HG03457 (cell line): ENCODE measurements around the gene FOXP1.

ENCODE experiments used
- ATAC-seq: cut with Tn5 transposase; IDR thresholded peaks from one replicate; pipeline ENCODE4 v1.9.1; 2021; ENCODE audit warnings: moderate number of reproducible peaks; ENCODE audit not compliant: unreplicated experiment

Gene FOXP1

DNA sequence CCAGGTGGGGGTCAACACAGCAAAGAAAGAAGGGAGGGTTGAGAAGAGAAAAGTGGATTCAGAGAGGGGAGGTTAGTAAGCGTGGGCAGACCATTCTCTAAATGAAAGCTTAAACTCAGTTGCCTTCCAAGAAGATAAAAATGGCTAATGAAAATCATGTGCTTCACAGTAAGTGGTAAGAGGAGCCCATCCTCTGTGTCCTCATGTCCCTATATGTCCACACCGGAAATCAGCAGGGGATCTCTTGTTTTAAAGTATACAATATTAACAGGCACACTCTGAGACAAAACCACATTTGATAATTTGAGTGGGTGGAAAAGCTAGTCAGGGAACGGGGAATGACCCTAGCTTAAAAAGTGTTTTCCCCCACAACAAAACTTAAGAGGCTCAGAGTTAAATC is 4.4 kb upstream of the FOXP1 start:
- no peak for ATAC-seq

DNA sequence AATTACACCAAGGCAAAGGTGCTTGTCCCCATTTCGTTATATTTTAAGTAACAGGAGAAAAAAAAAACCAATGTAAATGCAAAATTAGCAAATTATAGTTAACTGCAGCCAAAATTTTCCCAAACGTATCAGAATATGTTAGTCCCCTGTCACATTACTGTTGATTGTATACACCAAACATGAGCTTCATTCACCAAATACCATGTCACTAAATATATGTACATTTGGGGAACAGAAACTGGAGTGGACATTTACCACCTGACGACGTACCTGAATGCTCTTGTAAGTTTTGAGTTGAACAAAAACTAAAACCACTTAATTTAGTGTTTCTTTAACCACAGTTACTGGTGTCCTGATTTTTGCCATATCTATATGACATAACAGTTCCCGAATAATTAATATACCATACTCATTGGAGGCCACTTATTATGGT is 3.3 kb upstream of the FOXP1 start:
- no peak for ATAC-seq

DNA sequence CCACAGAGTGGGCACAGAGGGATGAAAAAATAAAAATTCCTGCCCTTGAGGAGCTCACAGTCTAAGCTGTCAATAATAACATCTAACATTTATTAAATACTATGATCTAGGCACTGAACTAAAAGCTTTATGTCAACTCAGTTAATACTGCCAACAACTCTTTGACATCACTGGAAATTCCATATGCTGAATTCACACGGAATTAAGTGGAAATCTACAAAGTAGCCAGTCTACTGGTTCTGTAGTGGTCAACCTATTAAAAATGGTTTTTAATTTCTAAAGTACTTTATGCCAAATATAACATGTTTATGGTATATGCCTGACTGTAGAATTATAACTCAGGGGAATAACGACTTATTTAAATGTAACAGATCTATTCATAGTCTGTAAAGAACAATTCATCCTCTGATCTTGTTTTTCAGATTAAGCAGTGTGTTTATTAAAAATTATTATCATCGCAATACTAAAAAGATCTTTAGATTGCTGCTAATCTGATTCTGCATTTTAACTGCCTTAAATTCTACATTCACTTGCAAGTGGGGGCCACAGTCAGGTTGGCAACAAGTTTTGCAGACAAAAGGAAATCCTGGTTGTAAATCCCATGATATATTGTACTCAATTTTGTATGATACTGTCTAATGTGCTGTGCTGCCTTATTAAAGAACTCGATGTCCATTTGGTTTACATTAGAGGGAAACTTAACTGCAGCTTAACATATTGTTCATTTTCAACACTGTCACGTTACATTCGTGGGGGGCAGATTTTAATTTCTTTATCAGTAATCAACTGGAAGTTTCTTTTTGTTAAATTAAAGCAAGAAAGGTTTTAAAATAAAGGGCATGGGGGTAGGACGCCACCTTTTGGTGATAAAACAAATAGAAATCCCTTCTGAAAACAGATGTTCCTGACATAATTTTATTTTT is 2.6 kb upstream of the FOXP1 start:
- no peak for ATAC-seq

DNA sequence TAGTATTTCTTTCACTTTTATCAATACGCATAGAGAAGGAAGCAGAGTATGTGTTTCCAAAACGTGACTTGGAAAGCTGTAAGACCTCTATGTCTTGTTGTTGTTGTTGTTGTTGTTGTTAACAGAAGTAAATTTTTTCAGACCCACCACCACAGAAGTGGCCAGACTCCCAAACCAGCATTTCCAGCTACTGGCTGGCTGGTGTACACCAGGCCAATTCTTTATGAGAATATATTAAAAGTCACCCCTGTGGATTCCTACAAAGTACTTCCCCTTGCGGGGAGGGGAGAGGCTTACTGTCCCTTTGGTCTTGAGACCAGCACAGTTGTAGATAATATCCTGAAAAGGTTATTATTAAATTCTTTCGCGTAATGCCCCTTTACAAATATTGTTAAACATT is 1.6 kb upstream of the FOXP1 start:
- no peak for ATAC-seq

DNA sequence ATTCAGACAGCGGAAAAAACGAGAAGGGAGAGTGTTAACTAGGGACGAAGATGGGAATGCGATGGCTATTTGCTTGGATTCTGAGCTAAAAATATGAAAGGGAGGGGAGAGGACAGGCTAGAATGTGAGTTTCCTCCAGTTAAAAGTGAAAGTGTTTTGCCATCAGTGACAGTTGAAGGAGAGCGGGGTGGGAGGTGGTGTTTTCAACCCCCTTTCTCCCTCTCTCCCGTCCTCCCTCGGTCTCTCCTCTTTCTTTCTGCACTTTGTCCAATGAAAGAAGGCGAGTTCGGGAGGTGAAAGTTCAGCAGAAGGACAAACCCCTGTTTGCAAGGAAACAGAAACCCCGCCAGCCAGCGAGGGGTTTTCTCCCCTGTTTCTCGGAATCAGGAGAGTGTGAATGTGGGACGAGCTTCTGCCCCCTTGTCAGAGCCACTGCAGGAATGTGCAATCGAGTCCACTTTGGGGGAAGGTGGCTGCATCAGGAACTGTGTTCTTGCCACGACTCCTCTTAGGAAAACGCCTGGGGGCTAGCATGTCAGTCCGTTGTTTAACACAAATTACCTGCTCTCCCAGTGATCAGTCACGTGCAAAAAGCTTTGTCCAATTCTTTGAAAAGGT is 975 bp upstream of the FOXP1 start:
- no peak for ATAC-seq

DNA sequence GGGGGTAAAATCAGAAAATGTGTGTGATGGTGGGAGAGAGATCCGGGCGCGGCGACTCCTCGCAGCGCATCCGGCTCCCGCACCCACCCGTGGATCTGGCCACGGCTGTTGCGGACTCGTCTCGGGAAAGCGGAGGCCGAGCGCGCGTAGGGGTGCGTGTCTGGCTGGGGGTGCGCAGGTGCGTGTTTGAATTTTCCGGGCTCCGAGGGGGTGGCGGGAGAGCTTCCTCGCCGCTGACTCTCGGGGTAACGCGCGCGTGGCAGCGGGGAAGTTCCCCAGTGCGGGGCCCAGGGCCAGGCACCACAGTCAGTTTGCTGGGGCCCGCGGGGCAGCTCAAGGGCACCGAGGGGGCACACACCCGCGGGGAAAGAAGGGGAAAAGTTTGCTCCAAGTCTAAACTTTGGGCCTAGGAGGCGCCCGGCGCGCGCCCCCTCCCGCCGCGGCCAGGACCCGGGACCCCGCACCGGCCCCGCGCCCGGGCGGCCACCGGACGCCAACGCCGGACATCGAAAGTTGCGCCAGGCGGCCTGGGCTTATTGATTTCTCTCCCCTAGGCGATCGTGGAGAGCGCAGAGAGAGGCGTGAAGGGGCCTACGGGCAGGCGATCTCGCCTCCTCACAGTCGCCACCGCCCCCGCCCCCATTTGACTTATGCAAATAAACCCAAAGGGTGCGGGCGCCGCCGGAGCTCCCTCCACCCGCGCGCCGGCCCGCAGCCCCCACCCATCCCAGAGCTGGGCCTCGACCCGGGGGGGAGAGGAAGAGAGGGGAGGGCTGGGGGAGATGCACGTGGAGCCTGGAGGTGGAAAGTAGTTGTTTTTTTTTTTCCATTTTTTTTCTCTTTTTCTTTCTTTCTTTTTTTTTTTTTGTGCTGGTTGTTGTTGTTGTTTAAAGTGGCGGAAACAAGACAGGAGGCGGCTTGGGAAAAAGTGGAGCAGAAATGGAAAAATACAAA is 639 bp downstream of the FOXP1 start:
- ATAC-seq: no peak

DNA sequence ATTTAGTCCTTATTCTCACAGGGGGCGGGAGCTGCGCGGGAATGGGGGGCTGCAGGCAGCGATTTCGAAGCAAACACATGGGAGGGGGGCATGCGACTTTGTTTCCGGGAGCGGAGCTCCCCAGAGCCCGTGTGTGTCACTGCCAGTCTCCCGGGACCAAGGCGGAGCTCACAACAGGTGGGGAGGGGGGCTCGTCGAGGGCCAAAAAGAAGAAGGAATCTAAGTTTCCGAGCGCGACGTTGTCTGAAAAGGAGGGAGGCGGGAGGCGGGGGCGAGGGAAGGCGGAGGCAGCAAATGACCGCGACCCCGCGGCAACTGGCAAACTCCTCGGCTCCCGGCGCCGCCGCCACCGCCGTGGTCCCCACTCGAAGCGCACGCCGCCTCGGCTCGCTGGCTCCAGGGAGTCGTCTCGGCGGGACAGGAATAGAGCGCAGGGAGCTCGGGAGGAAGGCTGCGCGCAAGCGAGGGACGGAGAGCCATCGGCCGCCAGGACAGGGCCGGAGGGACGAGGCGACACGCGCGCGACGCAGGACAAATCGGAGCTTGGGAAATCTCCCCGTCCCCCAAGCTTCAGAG is 1.4 kb downstream of the FOXP1 start:
- ATAC-seq: no peak

DNA sequence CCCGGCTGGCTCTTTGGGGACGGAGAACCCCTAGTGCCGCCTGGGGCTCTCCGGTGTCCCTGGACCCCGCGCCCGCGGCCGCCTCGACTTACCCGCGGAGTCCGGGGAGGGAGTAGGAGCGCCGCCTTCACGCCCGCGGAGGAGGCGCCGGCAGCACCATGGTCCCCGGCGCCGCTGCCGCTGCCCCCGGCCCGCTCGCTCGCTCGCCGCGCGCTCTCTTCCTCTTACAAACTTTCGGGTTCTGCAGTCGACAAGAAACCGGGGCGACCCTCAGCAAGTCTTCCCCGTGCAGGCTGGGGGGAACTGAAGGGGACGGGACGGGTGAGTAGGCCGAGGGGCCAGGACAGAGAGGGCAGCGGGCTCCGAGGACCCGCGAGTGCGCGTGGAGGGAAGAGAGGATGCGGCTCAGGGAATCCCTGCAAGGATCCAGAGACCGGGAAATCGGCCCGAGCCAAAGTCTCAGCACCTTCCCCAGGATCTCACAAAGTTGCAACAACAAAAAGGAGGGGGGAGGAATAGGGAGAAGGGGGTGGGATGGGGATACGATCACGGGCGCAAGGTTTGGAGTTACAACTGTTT is 2.0 kb downstream of the FOXP1 start:
- ATAC-seq: no peak

DNA sequence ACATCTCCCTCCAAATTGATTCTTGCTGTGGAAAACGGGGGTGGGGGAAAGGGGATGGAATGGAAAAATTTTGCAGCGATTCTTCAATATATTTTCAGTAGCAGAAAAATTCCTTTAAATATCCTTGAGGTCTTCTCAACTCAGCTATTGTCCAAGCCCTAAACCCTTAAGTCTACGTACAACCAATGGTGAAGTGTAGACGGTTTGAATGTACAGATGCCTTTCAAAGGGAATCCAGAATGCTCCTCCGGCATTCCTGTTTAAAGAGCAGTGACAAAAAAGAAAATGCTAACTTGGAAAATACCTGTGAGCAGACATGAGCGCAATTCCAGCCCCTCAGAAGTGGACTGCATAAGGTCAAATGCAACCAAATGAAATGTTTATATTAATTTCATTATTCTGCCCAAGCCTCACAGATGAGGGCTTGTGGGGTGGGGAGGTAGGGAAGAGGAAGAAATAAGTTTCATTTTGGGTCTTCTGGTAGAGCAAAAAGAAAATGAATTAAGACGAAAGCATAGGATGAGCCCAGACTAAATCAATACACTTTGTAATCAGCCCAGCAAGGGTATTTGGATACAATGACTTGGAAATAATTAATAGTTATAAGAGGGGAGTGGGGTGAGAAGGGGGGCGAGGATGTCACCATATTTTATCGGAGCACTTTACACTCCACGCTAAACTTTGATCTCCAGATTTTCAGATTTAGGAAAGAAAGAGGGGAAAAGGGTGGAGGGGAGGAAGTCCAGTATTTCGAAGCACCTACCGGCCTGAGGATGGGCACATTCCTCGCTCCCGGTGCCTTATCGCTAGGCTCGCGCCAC is 2.7 kb downstream of the FOXP1 start:
- ATAC-seq: no peak

DNA sequence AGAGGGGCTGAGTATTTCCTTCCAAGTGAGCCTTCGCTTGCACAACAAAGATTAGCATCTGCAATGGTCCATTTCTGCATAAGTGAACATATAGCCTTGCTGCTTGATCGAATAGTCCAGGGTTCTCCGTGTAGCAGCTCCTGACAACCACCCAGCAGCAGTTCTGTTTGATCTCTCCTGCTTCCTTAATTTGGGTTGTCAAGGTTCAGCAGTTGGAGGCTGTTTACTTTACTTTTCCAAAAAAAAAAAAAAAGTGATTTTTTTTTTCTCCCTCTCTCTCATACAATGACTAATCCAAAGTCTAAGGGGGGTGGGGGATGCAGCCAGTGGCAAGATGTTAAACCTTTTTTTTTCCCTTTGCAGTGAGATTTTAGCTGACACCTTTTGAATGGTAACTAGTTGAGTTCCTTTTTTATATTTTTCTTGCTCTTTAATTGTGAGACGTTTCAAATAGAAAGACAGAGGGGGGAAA is 3.6 kb downstream of the FOXP1 start:
- ATAC-seq: no peak

DNA sequence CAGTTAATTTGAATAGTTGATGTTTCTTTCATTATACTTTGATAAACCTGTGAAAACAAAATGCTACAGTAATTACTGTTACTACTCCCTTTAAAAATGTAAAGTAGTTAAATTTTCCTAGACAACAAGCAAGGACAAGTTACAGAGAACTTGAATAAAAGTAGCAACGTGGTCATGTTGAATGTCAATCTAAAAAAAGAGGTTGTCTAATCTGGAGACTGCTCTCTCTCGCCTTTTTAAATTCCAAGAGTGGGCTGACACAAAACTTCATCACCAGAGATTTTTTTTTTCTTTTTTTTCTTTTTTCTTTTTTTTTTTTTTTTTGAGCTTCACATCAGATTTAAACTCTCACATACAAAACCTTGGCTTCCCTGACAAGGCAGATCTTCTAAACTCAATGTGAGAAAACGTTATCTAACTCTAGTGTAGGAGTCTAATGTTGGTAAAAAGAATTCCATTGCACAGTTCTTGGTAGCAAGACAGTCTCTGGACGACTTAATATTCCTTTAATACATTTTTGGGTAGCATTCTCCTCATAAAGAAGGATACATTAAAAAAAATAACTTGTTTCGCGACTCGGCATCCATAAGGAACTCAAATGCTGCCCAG is 4.1 kb downstream of the FOXP1 start:
- ATAC-seq: no peak

DNA sequence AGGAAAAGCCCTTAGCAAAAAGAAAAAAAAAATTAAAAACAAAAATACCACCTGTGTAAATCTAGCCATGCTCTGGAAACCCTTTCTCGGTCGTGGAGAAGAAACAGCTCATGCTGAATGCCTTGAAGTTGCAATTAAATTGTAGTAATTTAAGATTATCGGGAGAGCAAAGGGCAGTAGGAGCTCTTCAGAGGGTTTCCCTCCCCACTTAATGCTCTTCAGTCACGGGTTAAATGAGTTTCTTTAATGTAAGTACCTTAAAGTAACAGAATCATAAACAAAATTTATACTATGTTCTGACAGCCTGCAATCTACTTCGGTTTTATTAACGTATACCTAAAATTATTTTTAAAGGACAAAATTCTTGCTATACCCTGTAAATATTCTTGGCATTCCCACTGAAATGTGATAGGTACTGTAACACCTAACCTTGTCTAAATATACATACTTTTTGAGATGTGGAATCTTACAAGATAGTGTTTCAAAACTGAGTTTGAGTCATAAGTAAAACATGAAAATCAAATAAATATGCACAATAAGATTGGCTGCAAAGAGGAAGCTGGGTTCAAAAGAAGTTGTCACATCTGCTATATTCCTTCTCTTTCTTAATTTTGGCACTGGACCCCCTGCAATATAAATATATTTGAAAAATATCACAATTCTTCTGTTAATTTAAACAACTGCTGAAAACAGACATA is 5.3 kb downstream of the FOXP1 start:
- no peak for ATAC-seq

DNA sequence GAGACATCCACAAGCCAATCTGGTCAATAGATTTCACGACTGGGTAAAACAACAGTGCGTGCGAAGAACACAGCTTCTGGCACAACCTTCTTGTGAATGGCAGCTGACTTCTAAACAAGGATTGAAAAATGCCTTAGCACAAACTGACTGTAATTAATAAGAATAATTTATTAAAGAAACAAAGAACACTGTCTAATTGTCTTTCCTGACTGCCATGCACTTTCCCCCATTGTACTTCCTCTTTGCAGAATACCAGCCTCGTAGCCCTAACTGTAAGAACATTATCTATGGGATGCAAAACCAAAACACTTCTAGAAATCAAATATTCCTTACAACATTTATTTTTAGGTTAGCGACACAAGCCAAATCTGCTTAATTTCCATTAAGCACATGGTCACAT is 6.5 kb downstream of the FOXP1 start:
- no peak for ATAC-seq

DNA sequence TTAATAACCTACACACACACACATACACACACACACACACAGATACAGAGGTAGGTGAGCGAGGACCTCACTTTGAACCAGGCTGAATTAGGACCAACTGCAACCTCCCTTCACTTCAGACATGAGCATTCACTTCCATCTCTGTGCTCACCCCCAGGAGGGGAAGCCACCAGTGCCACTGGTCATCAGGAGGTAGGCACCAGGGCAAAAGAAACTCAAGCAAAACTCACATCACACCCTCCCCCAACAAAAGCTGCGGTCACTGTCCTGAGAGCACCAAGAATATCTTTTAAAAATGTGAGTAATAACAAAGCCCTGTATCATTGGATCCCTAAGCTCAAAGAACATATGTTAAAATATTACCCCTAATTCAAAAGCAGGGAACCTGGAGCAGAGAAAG is 8.1 kb downstream of the FOXP1 start:
- ATAC-seq: no peak

DNA sequence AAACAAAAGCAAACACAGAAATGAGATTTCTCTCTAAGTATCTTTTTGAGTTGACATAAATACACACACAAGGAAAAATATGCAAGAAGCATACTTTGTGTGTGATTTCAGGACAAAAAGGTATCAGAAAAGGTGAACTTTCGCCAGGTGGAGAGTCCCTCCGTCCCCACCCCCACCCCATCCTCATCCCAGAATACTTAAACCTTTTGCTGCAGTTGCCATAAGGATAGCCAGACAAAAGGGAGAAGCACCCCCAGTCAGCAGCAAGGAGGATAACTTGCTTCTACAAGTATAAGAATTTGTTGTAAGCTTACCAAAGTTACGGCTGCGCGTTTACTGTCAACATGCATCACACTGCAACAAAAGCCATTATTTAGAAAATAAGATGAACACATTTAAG is 10.3 kb downstream of the FOXP1 start:
- ATAC-seq: no peak

DNA sequence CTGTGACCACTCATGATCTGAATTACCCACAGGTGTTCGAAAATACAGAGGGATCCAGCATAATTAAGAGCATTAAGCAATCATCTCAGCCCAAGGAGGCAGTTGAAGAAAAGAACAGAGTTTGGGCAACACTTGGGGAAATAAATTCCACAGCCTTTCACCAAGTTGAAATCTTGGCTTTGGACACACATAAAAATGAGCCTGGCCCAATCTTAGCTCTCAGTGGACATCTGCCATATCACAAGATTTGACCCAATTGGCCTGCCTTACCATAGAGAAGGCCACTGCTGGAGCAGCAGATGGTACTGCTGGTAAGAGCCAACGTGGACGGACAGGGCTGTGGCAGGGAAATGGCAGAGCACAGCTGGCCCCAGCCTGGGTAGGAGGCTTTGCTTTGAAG is 13.0 kb downstream of the FOXP1 start:
- no peak for ATAC-seq

DNA sequence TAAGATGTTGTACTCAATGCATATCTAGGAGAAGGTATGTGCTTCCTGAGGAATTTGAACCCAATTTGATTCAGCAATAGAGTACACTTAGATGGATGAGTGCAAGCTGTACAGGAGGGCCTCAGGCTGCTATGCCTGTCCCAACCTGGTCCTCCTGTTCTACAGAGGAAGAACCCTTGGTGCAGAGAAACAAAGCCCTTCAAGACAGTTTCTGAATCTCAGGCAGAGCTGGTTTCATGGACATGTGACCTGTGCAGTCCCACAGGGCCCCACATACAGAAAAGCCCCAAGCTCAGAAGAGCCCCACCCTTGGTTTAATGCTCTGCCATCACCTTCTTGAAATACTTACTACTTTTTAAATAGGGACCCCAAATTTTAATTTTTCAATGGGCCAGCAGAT is 15.3 kb downstream of the FOXP1 start:
- ATAC-seq: no peak

DNA sequence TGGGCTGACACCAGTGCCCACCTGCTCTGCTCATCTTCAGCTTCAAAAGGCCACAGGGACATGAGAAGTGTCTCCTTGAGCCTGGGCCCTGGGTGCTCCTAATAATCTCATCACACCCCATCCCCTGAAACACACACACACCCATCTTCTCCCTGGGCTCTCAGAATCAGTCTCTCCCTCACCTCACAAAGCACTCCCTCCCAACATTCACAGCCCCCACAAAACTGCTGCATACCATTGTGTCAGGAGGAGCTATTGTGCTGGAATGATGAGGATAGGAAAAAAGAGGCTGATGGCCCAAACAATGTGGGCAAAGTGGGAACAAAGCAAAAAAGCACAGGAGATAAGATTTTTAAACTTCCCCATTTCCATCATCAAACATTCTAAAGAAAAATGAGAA is 16.8 kb downstream of the FOXP1 start:
- ATAC-seq: no peak

DNA sequence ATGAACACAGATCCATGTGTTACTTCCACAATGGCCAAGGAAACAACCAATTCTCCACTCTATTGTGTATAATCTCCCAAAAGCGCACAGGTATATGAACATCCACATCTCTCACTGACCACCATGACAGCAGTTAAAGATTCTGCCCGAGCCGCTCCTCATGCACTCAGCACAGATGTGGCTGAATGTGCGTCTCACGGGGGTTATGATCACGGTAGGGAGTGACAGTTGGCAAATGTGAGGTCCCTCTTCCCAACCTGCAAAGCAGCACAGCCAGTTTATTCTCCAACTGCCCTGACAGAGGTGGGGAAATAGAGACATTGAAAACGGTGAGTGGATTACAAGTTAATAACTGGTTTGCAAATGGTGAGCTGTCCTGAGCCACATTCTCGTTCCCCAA is 17.6 kb downstream of the FOXP1 start:
- ATAC-seq: no peak
